SK-N-MC (cell line): ENCODE data around the gene OR6S1.
"Not testable (repeated sequence)": the region's sequence is repeated elsewhere in the genome, so short reads cannot be mapped to it uniquely, and the experiment has no call there.

Experiments used
- DNase-seq: peaks from one replicate; pipeline ENCODE4 v3.0.0-alpha.2; 2011; ENCODE audit warnings: low read depth, low spot score
- H3K27ac ChIP-seq: fragments of 200-600 bp; sonication (generic); 2 replicates; pipeline ENCODE4 v1.5.1; 2016; ENCODE audit warnings: mixed run types
- H3K36me3 ChIP-seq: fragments of 200-600 bp; sonication (generic); 2 replicates; pipeline ENCODE4 v1.6.1; 2017; ENCODE audit warnings: antibody characterized with exemption, low read length, mixed read lengths; ENCODE audit not compliant: insufficient read depth
- H3K4me3 ChIP-seq: fragments of 200-600 bp; sonication (generic); 2 replicates; pipeline ENCODE4 v1.5.1; 2016
- H3K9ac ChIP-seq: fragments of 200-600 bp; sonication (generic); 2 replicates; pipeline ENCODE4 v1.8.0; 2017; ENCODE audit warnings: mixed run types, mixed read lengths; ENCODE audit not compliant: insufficient read length
- H3K9me3 ChIP-seq: fragments of 200-600 bp; sonication (generic); 2 replicates; pipeline ENCODE4 v1.6.1; 2017; ENCODE audit warnings: low read depth, mild to moderate bottlenecking, antibody characterized with exemption, low read length, moderate library complexity, mixed read lengths
- EZH2 ChIP-seq: fragments of 200-600 bp; sonication (generic); IDR thresholded peaks from one replicate; pipeline ENCODE4 v1.6.1; 2017; ENCODE audit warnings: antibody characterized with exemption
- FOXP2 ChIP-seq: optimal IDR thresholded peaks from 2 replicates; pipeline ENCODE3; 2011; ENCODE audit warnings: mild to moderate bottlenecking, moderate library complexity; ENCODE audit not compliant: insufficient read depth; ENCODE audit errors: extremely low read length, control extremely low read depth
- POLR2AphosphoS5 ChIP-seq: IDR thresholded peaks from 2 replicates; pipeline ENCODE4 v1.6.1; 2012; ENCODE audit warnings: mild to moderate bottlenecking, low read depth, low read length, borderline replicate concordance

The OR6S1 gene

DNA sequence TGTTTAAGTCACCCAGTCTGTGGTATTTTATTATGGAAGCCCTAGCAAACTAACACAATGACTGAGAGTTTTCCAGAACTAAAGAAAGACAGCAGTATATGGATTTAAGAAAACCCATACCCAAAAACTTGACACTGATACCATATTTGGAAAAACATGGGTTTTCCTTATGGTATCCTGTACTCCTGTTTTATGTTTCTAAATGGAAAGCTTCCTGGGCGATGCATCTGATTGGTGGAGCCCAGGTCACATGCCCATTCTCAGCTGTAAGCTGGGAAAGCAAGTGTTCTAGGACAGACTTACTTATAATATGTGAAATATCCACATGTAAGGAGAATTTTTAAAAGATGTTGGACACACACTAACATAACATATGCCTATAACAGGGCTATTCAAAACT, 38.4 kb upstream of the OR6S1 start:
- no peaks in the 10 kb centered on the region for H3K36me3 ChIP-seq
- H3K9me3 ChIP-seq: no peaks in the 10 kb centered on the region
- no peak overlapping the region for H3K9ac ChIP-seq
- no peak overlapping the region for H3K27ac ChIP-seq
- no peak for DNase-seq
- peak overlapping the region; percentile 100 for H3K4me3 ChIP-seq
- TF ChIP-seq FOXP2 (no peak), POLR2AphosphoS5 (no peak), EZH2 (no peak)

DNA sequence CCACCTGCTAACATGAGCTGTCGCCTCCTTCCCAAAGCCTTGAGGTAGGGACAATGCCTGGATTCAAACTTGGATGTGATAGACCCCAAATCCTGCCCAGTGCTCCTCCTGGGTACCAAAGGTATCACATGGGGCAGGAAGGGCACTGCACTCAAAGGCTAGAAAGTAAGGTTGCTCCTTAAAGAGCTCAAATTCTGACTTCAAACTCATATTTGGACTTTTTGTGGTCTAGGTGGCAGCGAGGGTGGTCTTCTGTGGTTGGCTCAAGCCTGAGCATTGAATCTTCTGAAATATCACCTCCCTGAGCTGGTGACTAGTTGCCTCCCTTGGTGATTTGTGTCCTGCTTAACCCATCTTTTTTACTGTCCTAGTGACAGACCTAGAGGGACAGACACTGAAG, 34.6 kb upstream of the OR6S1 start:
- Histone ChIP-seq H3K27ac (no peak overlapping the region), H3K4me3 (no peak overlapping the region), H3K36me3 (no peaks in the 10 kb centered on the region), H3K9ac (no peak overlapping the region), H3K9me3 (no peaks in the 10 kb centered on the region)
- TF ChIP-seq EZH2: no peak
- no peak for TF ChIP-seq FOXP2
- no peak for TF ChIP-seq POLR2AphosphoS5
- DNase-seq: no peak

DNA sequence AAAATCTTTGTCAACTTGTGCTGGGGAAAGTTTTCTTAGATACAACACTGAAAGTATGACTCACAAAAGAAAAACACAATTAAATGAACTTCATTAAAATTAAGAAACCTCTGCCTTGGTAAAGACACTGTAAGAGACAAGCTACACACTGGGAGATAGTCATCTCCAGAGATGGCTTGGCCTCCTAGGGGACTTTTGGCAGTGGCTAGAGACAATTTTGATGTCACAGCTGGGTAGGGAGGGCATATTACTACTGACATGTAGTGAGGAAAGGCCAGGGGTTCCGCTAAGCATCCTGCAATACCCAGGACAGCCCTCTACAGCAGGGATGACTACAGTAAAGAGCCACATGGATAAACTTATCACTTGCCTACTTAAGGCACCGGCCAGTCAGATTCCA, 34.2 kb upstream of the OR6S1 start:
- Histone ChIP-seq H3K36me3 (no peaks in the 10 kb centered on the region), H3K9me3 (no peaks in the 10 kb centered on the region), H3K4me3 (no peak overlapping the region), H3K27ac (no peak overlapping the region), H3K9ac (no peak overlapping the region)
- TF ChIP-seq FOXP2: no peak
- DNase-seq: no peak

DNA sequence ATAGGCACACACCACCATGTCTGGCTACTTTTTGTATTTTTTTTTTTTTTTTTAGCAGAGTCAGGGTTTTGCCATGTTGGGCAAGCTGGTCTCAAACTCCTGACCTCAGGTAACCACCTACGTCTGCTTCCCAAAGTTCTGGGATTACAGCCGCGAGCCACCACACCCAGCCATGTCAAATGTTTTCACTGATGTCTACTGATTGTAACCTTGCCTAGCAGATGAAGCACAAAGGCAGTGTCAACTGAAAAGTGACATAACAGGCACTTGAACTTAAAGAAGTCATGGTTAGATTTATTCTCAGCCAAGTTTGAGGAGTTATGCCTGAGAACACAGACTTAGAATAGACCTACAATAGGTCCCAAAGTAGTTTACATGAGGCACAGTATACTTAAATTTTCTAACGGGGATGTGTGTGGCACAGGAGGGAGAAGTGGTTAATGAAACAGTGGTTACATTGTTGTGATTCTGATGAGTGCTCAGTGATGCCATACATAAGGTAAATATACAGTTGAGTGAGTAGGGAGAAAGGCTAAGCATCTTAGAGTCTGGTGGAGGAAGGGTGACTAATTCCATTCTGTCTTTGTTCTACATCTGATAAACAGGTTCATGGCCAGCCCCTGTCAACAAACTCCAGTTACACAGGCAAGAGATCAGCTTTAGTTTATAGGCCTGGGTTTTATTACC, 30.2 kb upstream of the OR6S1 start:
- no peak for TF ChIP-seq EZH2
- TF ChIP-seq POLR2AphosphoS5: no peak
- no peak for TF ChIP-seq FOXP2
- H3K4me3 ChIP-seq: no peak overlapping the region
- no peaks in the 10 kb centered on the region for H3K36me3 ChIP-seq
- no peak overlapping the region for H3K9ac ChIP-seq
- no peaks in the 10 kb centered on the region for H3K9me3 ChIP-seq
- DNase-seq: no peak
- H3K27ac ChIP-seq: no peak overlapping the region

DNA sequence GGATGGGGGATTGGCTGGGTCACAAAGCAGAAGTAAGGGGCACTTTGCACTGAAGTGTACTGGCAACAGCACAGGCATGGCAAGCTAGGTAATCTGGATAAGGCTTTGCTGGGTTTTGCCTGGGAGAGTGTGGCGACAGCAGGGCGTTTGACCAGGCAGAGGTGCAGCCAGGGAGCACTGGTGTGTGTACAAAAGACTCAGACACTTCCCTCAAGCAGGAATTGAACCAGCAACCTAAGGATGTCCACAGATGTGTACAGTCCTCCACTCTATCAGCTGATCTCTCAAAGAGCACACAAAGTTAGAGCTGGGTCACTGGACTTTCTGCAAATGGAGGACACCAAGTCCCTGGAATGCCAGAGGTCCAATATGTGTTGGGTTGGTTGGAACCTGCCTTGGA, 27.5 kb upstream of the OR6S1 start:
- no peaks in the 10 kb centered on the region for H3K36me3 ChIP-seq
- H3K9me3 ChIP-seq: no peaks in the 10 kb centered on the region
- H3K4me3 ChIP-seq: no peak overlapping the region
- DNase-seq: no peak
- H3K27ac ChIP-seq: no peak overlapping the region
- no peak overlapping the region for H3K9ac ChIP-seq
- TF ChIP-seq POLR2AphosphoS5 (no peak), FOXP2 (no peak), EZH2 (no peak)

DNA sequence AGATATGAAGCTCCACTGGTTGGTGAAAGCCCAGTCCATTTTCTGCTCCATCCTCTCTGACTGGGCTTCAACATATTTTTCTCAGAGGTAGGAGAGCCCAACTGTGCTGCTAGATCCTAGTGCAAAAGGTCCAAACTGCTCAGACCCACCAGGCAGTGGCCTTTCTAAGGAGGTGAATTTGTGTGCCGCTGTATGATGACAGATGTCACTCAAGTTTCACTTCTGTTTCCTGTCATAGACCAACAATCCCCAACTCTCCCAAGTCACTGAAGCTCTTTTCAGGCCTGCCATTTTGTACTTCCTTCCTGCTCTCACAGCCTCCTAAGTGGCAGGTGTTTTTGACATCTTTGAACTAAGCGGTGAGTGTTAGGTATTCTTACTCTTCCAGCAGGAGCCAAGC, 26.5 kb upstream of the OR6S1 start:
- Histone ChIP-seq H3K27ac (no peak overlapping the region), H3K9me3 (no peaks in the 10 kb centered on the region), H3K36me3 (no peaks in the 10 kb centered on the region), H3K4me3 (no peak overlapping the region), H3K9ac (no peak overlapping the region)
- DNase-seq: no peak
- TF ChIP-seq EZH2 (no peak), FOXP2 (no peak), POLR2AphosphoS5 (no peak)

DNA sequence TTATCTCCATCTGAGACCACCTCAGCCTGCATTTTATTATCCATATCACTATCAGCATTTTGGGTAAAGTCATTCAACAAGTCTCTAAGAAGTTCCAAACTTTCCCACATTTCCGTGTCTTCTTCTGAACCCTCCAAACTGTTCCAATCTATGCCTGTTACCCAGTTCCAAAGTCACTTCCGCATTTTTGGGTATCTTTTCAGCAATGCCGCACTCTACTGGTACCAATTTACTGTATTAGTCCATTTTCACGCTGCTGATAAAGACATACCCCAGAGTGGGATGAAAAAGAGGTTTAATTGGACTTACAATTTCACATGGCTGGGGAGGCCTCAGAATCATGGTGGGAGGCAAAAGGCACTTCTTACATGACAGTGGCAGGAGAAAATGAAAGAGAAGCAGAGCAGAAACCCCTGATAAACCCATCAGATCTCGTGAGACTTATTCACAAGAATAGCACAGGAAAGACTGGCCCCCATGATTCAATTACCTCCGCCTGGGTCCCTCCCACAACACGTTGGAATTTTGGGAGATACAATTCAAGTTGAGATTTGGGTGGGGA, 25.0 kb upstream of the OR6S1 start:
- not testable (repeated sequence) for H3K9ac ChIP-seq, H3K36me3 ChIP-seq, H3K27ac ChIP-seq, H3K4me3 ChIP-seq, H3K9me3 ChIP-seq, DNase-seq

DNA sequence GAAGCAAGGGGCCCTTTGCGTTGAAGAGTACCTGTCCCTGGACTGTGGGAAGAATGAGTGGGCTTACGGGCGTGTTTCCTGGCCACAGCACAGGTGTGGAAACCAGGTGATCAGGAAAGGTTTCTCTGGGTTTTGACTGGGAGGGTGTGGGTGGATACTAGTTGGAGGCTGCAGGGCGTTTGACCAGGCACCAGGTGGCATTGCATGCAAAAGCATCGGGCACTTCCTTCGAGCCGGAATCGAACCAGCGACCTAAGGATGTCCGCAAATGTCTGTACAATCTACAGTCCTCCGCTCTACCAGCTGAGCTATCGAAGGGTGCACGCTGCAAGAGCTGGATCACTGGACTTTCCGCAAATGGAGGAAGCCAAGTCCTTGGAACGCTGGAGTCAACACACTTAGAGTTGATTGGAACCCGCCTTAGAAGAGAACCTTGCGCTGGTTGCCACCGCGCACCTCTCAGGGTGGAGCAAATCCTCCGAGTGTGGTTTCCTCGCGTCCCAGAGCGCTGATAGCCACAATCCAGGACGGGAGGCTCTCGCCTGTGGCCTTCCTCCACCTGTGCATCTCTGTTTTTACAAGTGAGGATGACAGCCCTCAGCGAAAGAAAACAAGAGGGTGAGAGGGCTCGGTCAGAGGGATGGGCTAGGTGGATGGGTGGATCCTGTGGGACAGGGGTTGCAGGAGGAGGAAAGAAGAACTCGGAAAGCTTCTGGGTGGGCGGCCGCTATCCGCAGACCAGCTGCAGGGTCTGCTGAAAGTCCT, 21.7 kb upstream of the OR6S1 start:
- Histone ChIP-seq H3K4me3 (no peak overlapping the region), H3K36me3 (no peaks in the 10 kb centered on the region), H3K9me3 (no peaks in the 10 kb centered on the region), H3K27ac (no peak overlapping the region), H3K9ac (no peak overlapping the region)
- TF ChIP-seq POLR2AphosphoS5 (no peak), FOXP2 (no peak), EZH2 (no peak)
- DNase-seq: no peak

DNA sequence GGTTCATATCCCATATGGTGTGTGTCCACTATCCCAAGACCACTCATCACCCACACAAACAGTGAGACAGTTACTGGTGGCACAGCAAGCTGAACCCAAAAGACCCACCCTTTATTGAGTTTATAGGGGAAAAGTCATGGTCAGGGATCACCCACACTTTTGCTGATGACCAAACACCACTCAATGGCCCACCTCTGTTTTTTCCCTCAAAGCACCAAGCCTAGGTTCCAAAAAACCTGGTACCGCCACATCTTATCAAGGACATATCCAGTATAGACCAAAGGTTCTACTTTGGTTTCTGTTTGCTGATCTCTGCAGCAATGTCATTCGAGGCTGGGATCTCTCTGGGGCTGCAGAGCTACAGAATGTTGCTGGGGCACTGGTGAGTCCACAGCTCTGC, 19.7 kb upstream of the OR6S1 start:
- no peak for DNase-seq
- TF ChIP-seq POLR2AphosphoS5 (no peak), FOXP2 (no peak), EZH2 (no peak)
- Histone ChIP-seq H3K9me3 (no peaks in the 10 kb centered on the region), H3K27ac (no peak overlapping the region), H3K9ac (no peak overlapping the region), H3K36me3 (no peaks in the 10 kb centered on the region), H3K4me3 (no peak overlapping the region)
